ENCODE measurements around the gene EGFR.

The EGFR gene

GRCh38 chr7:55212838-55213237 is 194.0 kb downstream of the EGFR start:
- TF ChIP-seq CTCF (conservative IDR thresholded peaks at IDR 0.05) (no peak), ZFX (IDR thresholded peaks at IDR 0.05) (no peak)
- H3K27ac ChIP-seq = no peak overlapping the region

- H3K27ac ChIP-seq = no peak overlapping the region
- TF ChIP-seq ZFX (IDR thresholded peaks at IDR 0.05) = no peak
- no peak for TF ChIP-seq CTCF (conservative IDR thresholded peaks at IDR 0.05)
These were observed 195.9 kb downstream of the EGFR start for GRCh38 chr7:55214707-55215106.

- H3K27ac ChIP-seq = no peak overlapping the region
- TF ChIP-seq ZFX (IDR thresholded peaks at IDR 0.05) = no peak
- TF ChIP-seq CTCF (conservative IDR thresholded peaks at IDR 0.05) = no peak
These were observed 204.2 kb downstream of the EGFR start for GRCh38 chr7:55223023-55223422.

- H3K27ac ChIP-seq = no peak overlapping the region
- no peak for TF ChIP-seq ZFX (IDR thresholded peaks at IDR 0.05)
- no peak for TF ChIP-seq CTCF (conservative IDR thresholded peaks at IDR 0.05)
These were observed 205.3 kb downstream of the EGFR start for GRCh38 chr7:55224111-55224510.

- TF ChIP-seq ZFX (IDR thresholded peaks at IDR 0.05) = no peak
- TF ChIP-seq CTCF (conservative IDR thresholded peaks at IDR 0.05) = no peak
- no peak overlapping the region for H3K27ac ChIP-seq
These were observed 206.0 kb downstream of the EGFR start for GRCh38 chr7:55224810-55225209.

- TF ChIP-seq ZFX (IDR thresholded peaks at IDR 0.05) (no peak), CTCF (conservative IDR thresholded peaks at IDR 0.05) (no peak)
- no peak overlapping the region for H3K27ac ChIP-seq
These were observed 211.2 kb downstream of the EGFR start for GRCh38 chr7:55230014-55230413.

GRCh38 chr7:55231736-55232280 is 213.0 kb downstream of the EGFR start:
- TF ChIP-seq ZFX (IDR thresholded peaks at IDR 0.05) = no peak
- TF ChIP-seq CTCF (conservative IDR thresholded peaks at IDR 0.05) = no peak
- H3K27ac ChIP-seq = no peak overlapping the region

Data from C4-2B (cell line).